GM20431 (cell line): ENCODE measurements around the gene CLDN17.

Source experiments
- in situ Hi-C: fragments of 300-500 bp; cut with MseI, MboI; formaldehyde crosslinking; loops from one replicate; pipeline ENCODE4 v1.15.0; 2020; ENCODE audit warnings: low sequenced_read_pairs; ENCODE audit not compliant: unreplicated experiment

The CLDN17 gene

GRCh38 chr21:30129246-30129645 lies 37.4 kb downstream of the CLDN17 start:
- in situ Hi-C loops: no loop called here

- in situ Hi-C loops: no loop called here
Observed at GRCh38 chr21:30126576-30126975, 40.0 kb downstream of the CLDN17 start.

- in situ Hi-C loops: no loop called here
Observed at GRCh38 chr21:30117631-30118030, 49.0 kb downstream of the CLDN17 start.

GRCh38 chr21:30116479-30116878 lies 50.1 kb downstream of the CLDN17 start:
- in situ Hi-C loops: no loop called here
